HL-60/S4 (cell line): ENCODE results near the gene LMNA.

Experiments used
- in situ Hi-C: fragments of 300-500 bp; cut with MboI; formaldehyde crosslinking; loops from 2 replicates; pipeline ENCODE4 v1.14.3; 2022; ENCODE audit warnings: low sequenced_read_pairs

The LMNA gene

DNA sequence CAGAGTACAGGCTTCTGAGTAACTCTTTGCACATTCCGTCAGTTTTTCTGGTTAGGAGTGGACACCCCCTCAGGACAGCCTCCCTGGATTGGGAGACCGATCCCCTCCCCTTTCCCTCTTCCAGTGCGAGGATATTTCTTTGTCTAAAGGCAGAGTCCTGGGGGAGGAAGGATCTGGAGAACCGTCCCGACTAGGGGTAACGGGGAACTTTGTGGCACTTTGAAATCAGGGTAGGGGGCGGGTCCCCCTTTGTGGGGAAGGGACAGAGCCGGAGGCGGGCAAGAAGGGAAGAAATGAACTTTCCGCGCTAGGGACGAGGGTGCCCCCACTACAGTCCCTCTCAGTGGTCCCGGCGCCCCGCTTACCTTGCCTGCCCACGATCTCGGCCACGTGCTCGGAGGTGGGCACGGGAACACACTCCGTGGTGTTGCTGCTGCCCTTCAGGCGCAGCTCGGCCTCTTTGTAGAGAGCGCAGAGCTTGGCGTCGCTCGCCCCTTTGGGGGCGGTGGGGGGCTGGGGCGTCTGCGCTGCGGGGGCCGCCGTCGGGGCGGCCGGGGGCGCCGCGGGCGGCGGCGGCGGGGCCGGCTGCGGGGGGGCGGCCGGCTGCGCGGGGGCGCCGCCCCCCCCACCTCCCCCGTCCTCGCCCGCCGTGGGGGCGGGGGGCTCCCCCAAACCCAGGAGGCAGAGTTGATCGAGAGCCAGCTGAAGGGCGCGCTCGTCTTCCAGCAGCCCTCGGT is 33.2 kb upstream of the LMNA start:
- in situ Hi-C loops, result loop anchor here (10.0 kb wide), 1 partner anchor 143 kb away; no protein-coding TSS in a partner anchor

GRCh38 chr1:156081917-156082308 is 32.6 kb upstream of the LMNA start:
- in situ Hi-C loops, result loop anchor here (10.0 kb wide), 1 partner anchor 143 kb away; no protein-coding TSS in a partner anchor

DNA sequence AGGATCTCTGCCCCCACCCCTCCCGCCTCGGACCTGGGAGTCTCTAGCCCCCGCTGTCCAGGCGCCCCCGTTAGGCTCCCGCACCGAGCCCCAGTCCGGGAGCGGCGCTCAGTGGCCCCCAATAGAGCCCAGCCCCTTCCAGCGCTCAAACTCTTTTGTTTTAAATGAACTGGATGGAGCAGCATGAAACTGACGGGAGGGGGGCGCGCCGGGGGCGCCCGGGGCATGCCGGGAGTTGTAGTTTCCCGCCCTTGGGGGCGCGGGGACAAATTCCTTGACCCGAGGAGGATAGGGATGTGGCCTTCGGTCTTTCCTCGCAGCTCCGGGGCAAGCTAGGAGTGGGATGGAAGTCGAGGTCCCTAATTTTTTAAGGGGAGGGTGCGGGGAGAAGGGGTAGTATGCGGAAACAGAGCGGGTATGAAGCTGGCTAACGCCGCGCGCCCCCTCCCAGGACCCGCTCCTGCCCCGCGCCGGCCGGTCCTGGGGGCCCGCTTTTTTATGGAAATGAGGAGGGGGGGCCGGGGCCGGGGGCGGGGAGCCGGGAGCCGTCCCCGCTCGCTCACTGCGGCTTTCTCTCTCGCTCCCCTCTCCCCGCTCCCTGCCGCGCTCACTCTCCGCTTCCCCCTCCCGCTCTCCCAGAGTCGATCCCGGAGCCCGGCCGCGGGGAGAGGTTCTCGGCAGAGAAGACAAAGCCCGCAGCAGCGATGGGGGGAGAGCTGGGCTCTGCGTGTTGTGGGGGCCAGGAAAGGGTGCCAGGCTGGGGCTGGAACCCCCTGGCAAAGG is 32.0 kb upstream of the LMNA start, which contains the start of gene MEX3A:
Gene MEX3A, minus strand, starts transcription at position 157 of the 783 bp plus-strand sequence. CDS start 467 bp downstream, outside the sequence.
- in situ Hi-C loops, result loop anchor here (10.0 kb wide), 1 partner anchor 142 kb away; no protein-coding TSS in a partner anchor

GRCh38 chr1:156083800-156084790 is 30.4 kb upstream of the LMNA start:
- in situ Hi-C loops, result loop anchor here (10.0 kb wide), 1 partner anchor 141 kb away; no protein-coding TSS in a partner anchor

- in situ Hi-C loops, result loop anchor here (10.0 kb wide), 1 partner anchor 139 kb away; no protein-coding TSS in a partner anchor
Observed at GRCh38 chr1:156086256-156086662, 28.3 kb upstream of the LMNA start.

- in situ Hi-C loops, result loop anchor here (5.0 to 10.0 kb wide), 2 partner anchors 38 to 135 kb away; no protein-coding TSS in a partner anchor
Observed at GRCh38 chr1:156089704-156090103, 24.8 kb upstream of the LMNA start.

- in situ Hi-C loops, result loop anchor here (5.0 kb wide), 1 partner anchor 37 kb away; no protein-coding TSS in a partner anchor
Observed at GRCh38 chr1:156090138-156090839, 24.2 kb upstream of the LMNA start.

DNA sequence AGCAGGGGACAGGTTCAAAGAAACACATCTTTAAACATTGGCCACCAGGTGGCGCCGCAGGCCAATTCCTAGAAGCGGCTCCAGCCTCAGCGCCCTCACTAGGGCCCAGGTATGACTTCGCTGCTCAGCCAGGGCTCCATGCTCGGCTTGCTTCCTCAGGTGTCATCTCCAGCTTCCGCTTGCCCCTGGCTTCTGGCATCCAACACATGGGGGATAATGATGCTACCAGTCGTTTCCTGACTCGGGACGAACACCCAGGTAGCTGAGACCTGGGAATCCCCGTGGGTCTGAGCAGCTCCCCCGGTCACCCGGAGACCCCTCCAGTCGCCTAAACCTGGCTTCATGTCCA is 23.7 kb upstream of the LMNA start:
- in situ Hi-C loops, result loop anchor here (5.0 kb wide), 1 partner anchor 36 kb away; no protein-coding TSS in a partner anchor

DNA sequence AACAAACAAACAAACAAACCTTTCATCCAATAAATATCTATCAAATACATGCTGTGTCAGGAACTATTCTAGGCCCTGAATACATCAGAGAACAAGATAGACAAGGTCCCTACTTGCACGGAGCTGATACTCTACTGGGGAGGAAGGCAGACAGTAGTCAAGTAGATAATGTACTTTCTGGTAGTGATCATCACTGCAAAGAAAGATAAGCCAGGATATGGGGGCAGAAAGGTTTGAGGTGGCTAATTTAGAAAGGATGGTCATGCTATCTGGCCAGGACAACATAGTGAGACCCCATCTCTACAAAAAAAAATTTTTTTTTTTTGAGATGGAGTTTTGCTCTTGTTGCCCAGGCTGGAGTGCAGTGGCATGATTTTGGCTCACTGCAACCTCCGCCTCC is 22.9 kb upstream of the LMNA start:
- in situ Hi-C loops, result loop anchor here (5.0 kb wide), 1 partner anchor 36 kb away; no protein-coding TSS in a partner anchor

- in situ Hi-C loops, result no loop called here
Observed at GRCh38 chr1:156095906-156096508, 18.5 kb upstream of the LMNA start.

- in situ Hi-C loops, result no loop called here
Observed at GRCh38 chr1:156096640-156097391, 17.7 kb upstream of the LMNA start.

DNA sequence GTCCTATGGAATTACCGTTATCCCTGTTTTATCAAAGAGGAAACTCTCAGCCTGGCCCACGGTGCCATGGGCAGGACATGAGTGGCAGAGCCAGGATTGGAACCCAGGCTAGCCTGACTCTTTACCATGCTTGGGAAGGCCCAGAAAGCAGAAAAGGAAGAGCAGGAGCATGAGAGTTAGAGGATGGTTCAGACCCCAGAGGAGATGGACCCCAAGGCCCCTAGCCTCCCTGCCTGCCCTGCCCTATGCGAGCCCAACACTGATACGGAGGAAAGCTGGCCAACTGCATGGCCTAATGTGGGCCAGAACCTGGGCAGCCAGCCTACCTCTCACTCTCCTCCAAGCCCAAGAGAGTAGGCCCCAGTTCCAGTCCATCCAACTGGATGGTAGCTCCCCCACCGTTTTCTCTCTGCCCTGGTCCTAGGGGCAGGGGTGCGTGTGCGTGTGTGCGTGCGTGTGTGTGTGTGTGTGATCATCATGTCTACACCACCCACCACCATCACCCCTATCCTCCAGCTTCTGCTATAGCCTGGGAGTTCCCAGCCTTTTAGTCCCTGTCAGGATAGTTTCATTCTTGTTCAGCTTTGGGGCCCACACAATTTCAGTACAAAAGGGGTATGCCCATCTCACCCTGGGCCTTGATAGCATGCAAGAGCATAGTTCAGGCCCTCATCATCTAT is 16.9 kb upstream of the LMNA start:
- in situ Hi-C loops, result no loop called here

DNA sequence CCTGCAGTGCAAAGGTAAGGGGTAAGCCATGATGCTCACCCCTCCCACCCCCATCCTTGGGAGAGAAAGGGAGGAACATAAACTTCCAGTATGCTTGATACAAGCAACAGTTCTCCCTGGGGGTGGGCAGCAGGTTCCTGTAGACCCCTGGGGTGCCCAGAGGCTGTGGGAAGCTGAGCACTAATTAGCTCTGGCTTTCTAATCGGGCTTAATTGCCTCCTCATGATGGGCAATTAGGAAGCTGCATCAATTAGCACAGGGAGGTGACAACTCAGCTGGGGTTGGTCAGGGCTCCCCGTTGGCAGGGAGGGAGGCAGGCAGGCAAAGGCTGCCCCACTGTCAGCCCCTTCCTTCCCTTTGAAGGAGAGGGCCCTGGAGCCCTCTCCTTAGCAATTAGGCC is 15.7 kb upstream of the LMNA start:
- in situ Hi-C loops, result no loop called here

DNA sequence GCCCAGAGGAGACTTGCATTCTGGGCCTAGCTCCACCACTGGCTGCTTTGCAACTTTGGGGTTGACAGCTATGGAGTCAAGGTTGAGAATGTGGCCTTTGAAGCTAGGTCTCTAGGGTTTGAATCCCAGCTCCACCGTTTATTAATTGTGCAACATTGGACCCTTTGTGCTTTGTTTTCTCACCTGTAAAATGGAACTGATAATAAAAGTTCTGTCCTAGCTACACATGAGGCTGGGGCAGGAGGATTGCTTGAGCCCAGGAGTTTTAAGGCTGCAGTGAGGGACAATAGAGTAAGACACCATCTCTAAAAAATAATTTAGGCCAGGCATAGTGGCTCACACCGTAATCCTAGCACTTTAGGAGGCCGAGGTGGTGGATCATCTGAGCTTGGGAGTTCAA is 15.2 kb upstream of the LMNA start:
- in situ Hi-C loops, result no loop called here

- in situ Hi-C loops, result no loop called here
Observed at GRCh38 chr1:156100205-156100995, 14.1 kb upstream of the LMNA start.

- in situ Hi-C loops, result no loop called here
Observed at GRCh38 chr1:156101880-156102279, 12.6 kb upstream of the LMNA start.
